HG02623 (cell line): Measurements from ENCODE around the gene MLLT6.

ENCODE experiments used
- ATAC-seq: cut with Tn5 transposase; IDR thresholded peaks from one replicate; pipeline ENCODE4 v1.9.1; 2021; ENCODE audit warnings: moderate library complexity; ENCODE audit not compliant: unreplicated experiment

Gene MLLT6

DNA sequence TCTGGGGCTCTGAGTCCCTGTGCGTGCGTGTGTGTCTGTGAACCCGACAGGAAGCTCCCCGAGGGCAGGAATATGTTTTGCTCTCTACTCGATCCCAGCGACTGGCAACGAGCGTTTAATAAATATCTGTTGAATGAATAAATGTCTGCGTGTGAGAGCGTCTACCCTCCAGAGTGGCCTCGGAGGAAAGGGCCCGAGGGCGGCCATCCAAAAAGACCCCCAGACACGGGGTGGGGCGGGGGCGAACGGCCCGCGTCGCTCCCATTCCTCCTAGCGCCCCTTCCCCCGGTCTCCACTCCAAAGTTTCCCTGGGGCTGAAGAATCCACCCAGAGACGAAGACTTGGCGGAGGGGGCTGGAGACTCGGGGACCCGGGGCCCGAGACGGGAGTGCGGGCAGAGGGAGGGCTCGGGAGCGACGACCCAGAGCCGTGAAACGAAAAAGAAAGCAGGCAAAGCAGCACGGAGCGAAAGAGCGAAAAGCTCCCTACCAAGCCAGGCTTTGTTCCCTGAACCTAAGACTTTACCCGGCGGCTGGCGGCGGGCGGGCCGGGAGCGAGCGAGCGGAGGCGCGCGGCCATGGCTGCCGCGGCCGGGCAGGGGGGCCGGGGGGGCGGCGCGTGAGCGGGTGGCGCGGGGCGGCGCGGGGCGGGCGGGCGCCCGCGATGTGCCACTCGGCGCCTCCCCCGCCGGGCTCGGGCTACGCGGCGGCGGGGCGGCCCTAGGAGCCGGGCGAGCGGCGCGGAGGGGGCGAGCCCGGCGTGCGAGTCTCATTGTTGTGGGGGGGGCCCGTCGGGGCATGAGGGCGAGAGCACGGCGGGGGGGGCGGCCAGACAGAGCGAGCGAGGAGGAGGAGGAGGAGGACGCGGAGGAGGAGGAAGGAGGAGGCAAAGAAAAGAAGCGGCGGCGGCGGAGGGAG, at the start of gene MLLT6:
MLLT6 (plus strand) TSS at position 668 of the 917 bp plus-strand sequence. CDS start 360 bp downstream, outside the sequence.
- no peak for ATAC-seq

DNA sequence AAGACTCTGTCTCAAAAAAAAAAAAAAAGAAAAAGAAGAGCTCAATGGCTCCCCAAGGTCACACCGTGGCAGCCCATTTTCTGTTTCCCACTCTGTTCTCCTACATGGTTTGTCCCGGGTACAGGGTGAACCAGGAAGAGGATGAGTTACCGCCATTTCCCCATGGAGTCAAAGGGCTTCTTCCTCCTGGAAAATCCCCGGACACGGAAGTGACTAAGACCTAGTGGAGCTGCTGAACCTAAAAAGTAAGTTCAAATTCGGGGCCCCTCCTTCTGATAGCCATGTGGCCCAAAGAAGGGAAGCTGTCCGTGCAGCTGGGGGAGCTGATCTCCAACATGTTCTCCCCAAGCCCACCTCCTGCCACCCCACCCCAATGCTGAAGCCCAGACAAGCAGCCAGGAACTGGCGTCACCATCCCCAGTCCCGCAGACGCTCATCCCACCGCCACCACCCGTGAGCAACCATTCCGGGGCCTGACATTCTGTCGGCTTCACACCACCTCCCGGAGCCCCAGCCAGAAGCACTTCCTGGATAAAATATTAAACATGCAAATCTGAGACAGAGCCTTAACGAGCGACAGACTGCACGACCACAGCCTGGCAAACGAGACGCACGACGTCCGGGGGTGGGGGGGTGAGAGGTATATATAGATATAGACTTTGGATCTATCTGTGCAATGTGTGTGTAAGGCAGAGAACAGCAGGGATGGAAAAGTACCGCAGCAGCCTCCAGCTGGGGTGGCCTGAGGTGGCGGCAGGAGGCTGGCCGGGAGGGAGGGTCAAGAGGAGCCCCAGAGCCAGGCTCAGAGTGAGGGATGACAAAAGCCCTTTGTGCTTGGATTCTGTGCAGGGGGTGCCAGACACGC, 47.9 kb upstream of the MLLT6 start:
- ATAC-seq, result no peak

DNA sequence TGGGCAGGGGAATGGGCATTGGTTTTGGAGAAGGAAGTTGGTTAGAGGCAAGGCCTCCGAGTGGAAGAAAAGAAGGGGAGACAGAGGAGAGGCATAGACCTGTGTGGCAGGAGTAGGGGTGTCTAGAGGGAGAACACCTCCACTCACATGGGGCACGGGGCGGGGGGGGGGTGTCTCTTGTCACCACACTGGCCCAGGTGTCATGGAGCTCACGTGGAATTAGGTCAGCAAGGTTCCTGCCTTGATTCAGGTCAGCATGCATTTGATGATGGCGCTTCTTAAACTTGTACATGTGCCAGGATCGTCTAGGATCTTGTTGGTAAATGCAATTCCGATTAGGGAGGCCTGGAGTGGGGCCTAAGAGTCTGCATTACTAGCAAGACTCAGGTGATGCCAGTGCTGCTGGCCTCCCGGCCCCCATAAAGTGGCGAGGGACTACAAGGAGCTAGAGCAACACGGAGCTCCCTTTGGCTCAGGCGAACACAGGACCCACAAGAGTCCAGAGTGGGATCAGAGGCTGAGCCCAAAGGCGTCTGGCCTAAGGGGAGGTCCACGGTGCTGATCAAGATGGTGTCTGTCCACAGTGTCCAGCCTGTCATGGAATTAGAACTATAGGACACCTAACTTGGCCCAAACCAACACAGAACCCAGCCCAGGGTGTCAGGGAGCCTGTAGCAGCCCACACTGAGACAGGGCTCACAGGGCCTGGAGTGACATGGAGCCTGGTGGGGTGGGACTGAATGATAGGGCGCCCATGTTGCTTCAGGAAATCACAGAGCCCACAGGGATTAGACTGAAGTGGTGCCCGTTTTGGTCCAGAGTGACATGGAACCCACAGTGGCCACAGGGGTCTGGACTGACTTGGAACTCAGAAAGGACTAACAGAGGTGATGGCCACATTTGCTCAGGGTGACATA, 47.0 kb upstream of the MLLT6 start:
- ATAC-seq, result no peak

DNA sequence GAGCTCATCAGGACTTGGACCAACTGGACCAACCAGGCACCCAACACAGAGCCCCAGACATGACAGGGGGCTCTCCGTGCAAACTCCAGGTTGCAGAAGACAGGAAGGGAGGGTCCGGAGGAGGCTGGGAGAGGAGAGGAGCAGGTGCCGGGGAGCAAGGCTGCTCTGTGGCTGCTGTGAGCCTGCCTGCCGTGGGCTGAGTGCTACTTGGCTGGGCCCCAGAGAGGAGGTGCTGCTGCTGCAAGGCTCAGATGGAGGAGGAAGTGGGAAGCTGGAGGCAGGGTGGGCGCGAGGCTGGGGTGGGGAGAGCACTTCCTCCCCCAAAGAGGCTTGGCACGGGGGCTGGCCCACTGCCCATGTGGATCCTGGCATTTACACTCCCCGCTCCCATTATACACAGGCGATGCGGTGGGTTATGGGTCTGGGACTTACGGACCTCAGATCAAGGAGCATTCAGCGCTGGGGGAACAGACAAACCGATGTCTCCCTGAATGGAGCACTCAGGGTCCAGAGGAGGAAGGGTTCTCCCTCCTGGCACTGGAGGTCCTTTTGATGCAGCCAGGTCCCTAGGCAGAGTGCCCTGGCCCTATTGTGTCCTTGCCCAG, 46.2 kb upstream of the MLLT6 start:
- no peak for ATAC-seq

DNA sequence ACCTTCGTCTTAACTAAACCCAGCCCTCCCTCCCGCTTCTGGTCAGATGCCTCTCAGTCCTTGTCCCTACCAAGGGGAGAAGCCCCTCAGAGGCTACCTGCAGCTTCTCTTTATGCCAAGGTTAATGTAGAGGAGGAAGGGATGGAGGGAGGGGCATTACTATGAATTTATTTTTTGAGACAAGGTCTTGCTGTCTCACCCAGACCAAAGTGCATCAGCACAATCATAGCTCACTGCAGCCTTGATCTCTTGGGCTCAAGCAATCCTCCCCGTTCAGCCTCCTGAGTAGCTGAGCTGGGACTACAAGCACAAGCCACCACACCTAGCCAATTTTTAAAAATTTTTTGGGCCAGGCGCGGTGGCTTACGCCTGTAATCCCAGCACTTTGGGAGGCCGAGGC, 45.7 kb upstream of the MLLT6 start:
- no peak for ATAC-seq

DNA sequence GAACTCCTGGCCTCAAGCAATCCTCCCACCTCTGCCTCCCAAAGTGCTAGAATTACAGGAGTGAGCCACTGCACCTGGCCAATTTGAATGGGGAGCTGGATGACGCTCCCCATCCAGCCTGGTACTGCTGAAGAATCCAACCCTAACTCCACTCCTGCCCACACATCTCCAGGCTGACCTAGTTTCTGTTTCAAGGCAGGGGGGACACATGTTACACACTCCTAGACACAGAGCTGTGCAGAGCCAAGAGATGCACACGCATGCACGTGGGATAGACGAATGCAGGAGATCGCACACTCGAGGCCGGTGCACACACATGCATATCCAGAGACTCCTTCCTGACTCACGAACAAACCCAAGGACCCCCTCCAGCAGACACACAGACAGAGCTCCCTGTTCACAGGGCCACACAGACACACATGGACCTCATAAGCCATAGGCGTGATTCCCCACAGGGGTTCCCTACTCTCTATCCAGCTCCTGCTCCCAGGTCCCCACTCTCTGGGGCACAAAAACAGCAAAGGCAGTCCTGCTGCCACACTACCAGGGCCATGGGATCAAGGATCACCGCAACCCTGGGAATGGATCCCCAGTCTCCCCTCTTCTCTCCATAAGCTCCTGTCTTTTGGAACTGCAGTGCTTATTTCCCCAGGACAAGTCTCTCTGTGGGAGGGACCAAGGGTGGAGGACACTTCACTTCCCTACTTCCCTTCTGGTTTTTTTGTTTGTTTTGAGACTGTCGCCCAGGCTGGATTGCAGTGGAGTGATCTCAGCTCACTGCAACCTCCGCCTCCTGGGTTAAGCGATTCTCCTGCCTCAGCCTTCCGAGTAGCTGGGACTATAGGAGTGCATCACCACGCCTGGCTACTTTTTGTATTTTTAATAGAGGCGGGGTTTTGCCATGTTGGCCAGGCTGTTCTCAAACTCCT, 44.7 kb upstream of the MLLT6 start:
- no peak for ATAC-seq

DNA sequence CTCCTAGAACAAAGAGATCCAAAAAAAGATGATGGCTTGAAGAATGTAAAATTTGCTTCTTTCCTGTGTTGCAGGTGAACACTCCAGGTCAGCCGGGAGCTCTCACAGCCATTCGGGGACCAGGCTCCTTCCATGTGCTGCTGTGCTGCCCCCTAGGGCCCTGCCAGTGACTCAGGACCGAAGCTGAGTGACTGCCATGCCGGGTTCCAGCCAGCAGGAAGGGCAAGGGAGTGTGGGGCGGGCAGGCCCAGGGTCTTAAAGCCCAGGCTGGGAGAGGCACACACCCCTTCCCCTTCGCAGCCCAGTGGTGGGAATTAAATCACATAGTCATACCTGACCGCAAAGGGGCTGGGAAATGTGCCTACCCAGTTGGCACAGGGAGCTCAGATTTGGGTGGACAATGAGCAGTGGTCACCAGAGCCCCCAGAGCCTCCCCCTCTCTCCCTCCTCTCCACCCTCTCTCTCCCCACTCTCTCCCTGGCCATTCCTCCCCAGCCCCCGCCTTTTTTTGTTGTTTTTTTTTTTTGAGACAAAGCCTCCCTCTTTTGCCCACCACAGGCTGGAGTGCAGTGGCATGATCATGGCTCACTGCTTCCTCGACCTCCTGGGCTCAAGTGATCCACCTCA, 41.8 kb upstream of the MLLT6 start:
- ATAC-seq, result no peak

DNA sequence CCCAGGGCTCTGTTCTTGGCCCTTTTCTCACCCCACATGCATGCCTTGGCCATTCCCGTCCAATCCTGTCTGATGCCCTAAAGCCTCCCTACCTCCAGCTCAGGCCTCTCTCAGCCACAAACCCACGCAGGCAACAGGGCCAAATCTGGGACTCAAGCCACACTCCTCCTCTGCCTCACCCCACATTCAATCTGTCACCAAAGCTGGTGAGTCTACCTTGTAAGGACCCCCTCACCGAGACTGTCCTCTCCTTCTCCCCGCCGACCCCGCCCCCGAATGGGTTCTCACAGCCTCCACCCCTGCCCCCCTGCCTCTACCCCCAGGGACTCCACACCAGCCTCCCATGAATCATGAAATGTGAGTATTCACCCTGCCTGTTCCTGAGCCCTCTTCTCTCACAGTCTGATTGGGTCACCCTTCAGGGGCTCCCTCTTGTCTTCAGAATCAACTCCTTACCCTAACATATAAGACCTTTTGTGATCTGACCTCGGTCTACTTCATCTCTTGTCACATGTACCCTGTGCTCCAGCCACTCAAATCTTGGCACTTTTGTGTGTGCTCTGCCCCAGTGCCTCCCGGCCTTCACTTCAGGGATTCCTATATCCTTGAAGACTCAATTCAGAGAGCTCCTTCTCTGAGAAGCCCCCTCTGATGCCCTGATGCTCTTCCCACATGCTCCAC, 41.0 kb upstream of the MLLT6 start:
- no peak for ATAC-seq

DNA sequence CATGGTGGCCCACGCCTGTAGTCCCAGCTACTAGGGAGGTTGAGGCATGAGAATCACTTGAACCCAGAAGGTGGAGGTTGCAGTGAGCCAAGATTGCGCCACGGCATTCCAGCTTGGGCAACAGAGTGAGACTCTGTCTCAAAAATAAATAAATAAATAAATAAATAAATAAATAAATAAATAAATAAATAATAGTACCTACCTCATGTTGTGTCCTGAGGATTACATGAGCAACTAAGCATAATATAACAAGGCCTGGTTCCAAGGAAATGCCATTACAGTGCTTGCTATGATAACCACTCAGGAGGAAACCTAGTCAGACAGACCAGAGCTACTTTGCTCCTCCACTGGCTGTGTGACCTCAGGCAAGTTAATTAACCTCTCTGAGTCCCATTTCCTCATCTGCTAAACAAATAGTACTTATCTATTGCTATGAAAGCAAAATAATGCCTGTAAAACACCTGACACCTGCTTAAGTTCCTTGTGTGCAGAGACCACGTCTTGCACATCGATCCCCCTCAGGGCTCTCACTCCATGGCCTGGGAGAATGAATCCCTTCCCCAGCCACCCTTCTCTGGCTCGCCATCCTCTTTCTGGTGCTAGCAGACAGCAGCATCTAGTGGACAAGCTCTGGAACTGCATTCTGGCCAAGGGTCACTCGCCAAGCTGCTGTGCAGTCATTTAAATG, 37.8 kb upstream of the MLLT6 start:
- no peak for ATAC-seq

DNA sequence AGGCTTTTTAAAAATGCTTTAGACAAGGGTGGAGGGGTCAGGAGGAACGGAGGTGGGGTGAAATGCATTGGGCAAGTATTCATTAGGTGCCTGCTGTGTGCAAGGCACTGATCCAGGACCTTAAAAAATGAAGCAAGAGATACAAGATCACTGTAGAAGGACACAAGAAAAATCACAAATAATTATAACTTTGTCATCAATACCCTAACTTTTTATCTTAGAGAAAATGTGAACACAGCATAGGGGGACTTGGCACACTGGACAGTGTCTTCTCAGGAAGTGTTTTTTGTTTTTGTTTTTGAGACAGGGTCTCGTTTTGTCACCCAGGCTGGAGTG, 37.3 kb upstream of the MLLT6 start:
- no peak for ATAC-seq

DNA sequence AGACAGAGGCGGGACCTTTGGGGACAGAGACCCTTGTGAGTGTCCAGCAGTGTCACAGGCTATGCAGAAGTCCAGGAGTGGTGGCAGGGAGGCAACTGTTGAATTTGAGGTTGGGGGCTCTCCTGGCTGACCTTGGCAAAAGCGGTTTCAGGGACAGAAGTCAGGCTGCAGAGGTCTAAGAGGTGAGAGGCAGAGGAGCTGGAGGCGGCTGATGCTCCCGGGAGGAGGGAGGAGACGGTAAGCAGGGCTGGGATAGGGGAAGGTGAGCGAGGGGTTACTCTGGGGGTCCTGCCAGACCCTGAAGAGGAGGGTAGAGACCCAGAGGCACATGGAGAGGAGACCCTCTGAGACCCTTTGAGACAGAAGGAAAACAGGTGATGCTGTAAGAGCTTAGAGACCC, 35.6 kb upstream of the MLLT6 start:
- ATAC-seq, result no peak

DNA sequence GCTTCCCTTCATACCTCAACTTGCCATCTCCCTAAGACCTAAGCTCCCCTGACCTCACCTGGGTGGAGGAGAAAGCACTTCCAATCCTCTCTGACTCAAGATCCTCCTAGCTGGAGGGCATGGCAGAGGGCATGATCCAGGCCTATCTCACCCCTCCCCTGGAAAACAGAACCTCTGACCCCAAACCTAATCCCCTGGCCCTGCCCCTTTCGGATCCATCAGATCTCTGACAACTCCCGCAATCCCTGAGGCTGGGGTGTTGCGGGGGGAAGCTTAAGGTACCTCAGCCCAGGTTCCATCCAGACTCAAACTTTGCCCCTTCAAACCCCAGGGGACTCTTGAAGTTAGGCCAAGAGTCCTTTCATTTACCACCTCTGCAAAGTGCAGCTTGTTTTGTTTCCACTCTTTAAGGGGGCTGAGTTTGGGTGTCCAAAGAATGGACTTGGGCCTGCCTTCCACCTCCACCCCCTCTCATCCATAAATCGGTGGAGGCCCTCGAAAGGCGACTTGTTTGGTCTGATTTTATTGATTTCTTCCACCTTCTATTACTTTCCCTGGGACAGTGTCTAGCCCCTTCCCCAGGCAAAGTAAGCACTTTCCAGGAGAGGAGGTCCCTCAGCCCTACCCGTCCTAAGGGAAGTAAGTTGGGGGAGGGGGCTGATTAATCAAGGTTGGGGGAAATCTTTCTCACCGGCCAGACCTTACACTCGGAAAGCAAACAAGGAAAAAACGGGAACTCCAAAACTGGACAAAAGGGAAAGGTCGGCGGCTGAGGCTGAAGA, 32.9 kb upstream of the MLLT6 start:
- no peak for ATAC-seq

DNA sequence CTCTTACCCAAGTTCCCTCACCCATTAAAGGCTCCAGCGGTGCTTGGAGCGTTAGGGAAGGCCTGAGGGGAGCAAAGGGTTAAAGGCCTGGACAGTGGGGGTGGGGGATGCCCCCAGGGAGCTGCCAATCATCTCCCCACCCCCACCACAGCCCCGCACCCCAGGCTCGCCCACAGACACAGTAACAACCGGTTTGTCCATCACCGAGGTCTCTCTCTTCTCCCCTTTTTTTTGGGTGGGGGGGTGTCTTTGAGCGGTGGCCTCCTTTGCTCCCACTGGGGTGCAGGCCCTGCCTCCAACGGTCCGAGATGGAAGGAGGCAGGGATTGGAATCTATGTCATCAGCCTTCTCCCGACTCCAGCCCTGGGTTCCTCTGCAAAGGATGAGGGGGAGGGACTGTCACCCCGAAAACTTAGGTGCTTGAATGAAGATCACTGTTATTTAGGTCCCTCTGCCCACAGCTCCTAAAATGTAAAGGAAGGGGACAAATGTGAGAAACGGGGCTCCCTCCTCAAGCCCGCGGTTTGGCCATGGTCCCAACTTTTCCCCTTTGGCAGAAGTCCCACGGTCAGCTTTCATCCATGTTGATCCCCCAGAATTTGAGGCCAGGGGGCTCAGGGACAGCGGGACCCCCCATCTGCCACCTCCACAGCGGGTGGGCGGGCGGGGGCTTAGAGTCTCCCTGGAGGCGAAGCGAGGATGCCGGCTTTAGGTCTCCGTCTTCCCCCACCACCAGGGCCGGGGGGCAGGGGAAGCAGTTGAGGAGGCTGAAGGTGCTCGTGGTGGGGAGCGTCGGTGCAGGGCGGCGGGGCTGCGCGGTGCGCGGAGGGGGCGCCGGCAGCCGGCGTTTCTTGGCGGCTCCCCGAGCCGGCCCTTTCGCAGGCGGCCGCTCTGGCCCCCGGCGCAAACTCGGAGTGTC, 32.0 kb upstream of the MLLT6 start:
- ATAC-seq, result no peak

DNA sequence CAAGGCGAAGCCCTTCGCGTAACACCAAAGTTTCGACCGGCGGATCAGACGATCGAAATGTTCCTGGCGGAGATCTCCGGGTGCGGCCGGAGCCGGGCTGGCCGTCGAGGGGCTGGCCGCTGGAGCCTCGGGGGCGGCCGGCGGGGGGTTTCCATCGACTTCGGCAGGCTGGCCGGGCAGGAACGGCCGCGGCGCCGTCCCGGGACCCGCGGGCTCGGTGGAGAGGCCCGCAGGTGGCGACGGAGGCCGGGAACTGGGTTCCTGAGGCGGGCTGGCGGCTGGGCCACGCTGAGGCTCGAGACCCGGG, 31.4 kb upstream of the MLLT6 start:
- no peak for ATAC-seq

DNA sequence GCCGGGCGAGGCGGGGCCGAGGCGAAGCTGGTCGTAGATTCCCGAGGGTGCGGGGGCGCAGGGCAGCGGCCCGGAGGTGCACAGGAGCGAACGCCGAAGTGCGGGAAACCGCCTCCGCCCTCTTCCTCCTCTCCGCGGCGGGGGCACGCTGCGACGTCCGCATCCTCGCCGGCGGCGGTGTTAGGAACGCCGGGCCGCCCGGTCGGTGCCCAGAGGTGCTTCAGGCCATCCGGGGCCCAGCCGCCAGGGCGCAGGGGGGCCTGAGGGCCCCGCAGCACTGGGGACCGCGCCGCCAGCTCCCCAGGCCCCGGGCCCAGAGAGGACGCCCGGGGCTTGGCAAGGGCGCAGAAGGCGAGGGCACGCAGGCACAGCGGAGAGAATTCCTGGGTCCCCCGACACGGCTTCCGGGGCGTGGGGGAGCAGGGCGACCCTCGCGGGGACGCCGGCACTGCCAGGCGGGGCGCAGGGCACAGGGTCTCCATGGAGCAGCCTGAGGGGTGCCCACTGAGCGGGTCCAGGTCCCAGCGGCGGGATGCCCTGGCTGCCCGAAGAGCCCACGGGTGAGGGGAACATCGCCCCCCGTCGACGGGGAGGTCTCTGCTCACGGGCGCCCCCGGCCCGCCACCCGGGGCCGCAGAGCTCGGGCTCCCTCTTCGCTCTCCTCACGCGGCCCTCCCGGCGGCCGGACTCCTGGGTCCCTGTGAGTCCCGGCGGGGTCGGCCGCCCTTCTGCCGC, 30.9 kb upstream of the MLLT6 start:
- ATAC-seq, result peak; percentile 21
